ENCODE data around the gene MAG. TPM values are rescaled to one million over a fixed set of nuclear protein-coding genes. Genes with fewer than 3 reads are reported as not detected.

The MAG gene
- total RNA-seq, 1 experiment from 2014 or later, result 13.4 TPM

GRCh38 chr19:35308910-35309309, 16.9 kb downstream of the MAG start:
- H3K27ac ChIP-seq, result peak overlapping the region; percentile 97
- peaks cover 19% of the 10 kb centered on the region for H3K36me3 ChIP-seq (ENCODE audit: low read depth)
- H3K4me1 ChIP-seq (replicated peaks; ENCODE audit: insufficient read depth), result peaks cover 61% of the 10 kb centered on the region
- peak overlapping the region; percentile 99 for H3K4me2 ChIP-seq
- DNase-seq, result no peak
- peaks cover 36% of the 10 kb centered on the region for H3K79me2 ChIP-seq (ENCODE audit: low read depth)
- H2AFZ ChIP-seq, result 0 out of 2 replicates have a peak overlapping the region, but pooled peaks have one; percentile 41
- no peaks in the 10 kb centered on the region for H3K9me2 ChIP-seq (ENCODE audit: insufficient read depth)
- H4K20me1 ChIP-seq (ENCODE audit: insufficient read depth), result no peaks in the 10 kb centered on the region
- BruUV-seq (replicated peaks), result no TSS peak
- TF ChIP-seq, protein P1, sequence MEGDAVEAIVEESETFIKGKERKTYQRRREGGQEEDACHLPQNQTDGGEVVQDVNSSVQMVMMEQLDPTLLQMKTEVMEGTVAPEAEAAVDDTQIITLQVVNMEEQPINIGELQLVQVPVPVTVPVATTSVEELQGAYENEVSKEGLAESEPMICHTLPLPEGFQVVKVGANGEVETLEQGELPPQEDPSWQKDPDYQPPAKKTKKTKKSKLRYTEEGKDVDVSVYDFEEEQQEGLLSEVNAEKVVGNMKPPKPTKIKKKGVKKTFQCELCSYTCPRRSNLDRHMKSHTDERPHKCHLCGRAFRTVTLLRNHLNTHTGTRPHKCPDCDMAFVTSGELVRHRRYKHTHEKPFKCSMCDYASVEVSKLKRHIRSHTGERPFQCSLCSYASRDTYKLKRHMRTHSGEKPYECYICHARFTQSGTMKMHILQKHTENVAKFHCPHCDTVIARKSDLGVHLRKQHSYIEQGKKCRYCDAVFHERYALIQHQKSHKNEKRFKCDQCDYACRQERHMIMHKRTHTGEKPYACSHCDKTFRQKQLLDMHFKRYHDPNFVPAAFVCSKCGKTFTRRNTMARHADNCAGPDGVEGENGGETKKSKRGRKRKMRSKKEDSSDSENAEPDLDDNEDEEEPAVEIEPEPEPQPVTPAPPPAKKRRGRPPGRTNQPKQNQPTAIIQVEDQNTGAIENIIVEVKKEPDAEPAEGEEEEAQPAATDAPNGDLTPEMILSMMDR (conservative IDR thresholded peaks at IDR 0.05), result no peak
- TF ChIP-seq EZH2 (IDR thresholded peaks at IDR 0.05; ENCODE audit: low read depth), result no peak
- ChIA-PET CTCF (interaction anchor here (1.4 kb wide), 1 partner anchor 10 kb away, joined by 4 read pairs; no protein-coding TSS in a partner anchor), POLR2A (ENCODE audit: unreplicated experiment) (interaction anchor here (0.6 to 0.8 kb wide), 2 partner anchors 10 to 688 kb away, joined by 3 to 5 read pairs; no protein-coding TSS in a partner anchor)
- intact Hi-C loops (cut with micrococcal nuclease; ENCODE audit: unreplicated experiment), result loop anchor here (1.0 to 5.0 kb wide), 2 partner anchors 10 to 158 kb away; no protein-coding TSS in a partner anchor
- peaks cover 49% of the 10 kb centered on the region for H3F3A ChIP-seq (ENCODE audit: insufficient read depth, low read depth)
- no peaks in the 10 kb centered on the region for H3K27me3 ChIP-seq (ENCODE audit: insufficient read depth, low read depth)
- peak overlapping the region; percentile 86; the same call in 1 of the 2 replicates for H3K4me3 ChIP-seq
- no peaks in the 10 kb centered on the region for H3K9me3 ChIP-seq (ENCODE audit: insufficient read depth, low read depth)

- intact Hi-C loops (cut with micrococcal nuclease; ENCODE audit: unreplicated experiment), result loop anchor here (1.0 to 10.0 kb wide), 3 partner anchors 10 to 625 kb away; partner anchors contain the start of gene LRFN3
- Histone ChIP-seq H3K4me3 (peak overlapping the region; percentile 86), H3K27me3 (ENCODE audit: insufficient read depth, low read depth) (no peaks in the 10 kb centered on the region), H3K4me2 (peak overlapping the region; percentile 99), H3K79me2 (ENCODE audit: low read depth) (peaks cover 42% of the 10 kb centered on the region), H2AFZ (0 out of 2 replicates have a peak overlapping the region, but pooled peaks have one; percentile 41), H3K36me3 (ENCODE audit: low read depth) (peaks cover 25% of the 10 kb centered on the region), H3K27ac (peak overlapping the region; percentile 97), H3K9me2 (ENCODE audit: insufficient read depth) (no peaks in the 10 kb centered on the region), H3K4me1 (replicated peaks; ENCODE audit: insufficient read depth) (peaks cover 69% of the 10 kb centered on the region), H3F3A (ENCODE audit: insufficient read depth, low read depth) (peaks cover 56% of the 10 kb centered on the region), H3K9me3 (ENCODE audit: insufficient read depth, low read depth) (no peaks in the 10 kb centered on the region), H4K20me1 (ENCODE audit: insufficient read depth) (no peaks in the 10 kb centered on the region)
- peak; percentile 89 to 98 for DNase-seq
- CTCF ChIA-PET, result interaction anchor here (1.4 kb wide), 1 partner anchor 9 kb away, joined by 4 read pairs; no protein-coding TSS in a partner anchor
- TF ChIP-seq EZH2 (IDR thresholded peaks at IDR 0.05; ENCODE audit: low read depth), result no peak
- TF ChIP-seq, protein P1 (conservative IDR thresholded peaks at IDR 0.05), result no peak
- POLR2A ChIA-PET (ENCODE audit: unreplicated experiment), result interaction anchor here (0.6 to 0.8 kb wide), 3 partner anchors 10 to 687 kb away, joined by 3 to 5 read pairs (median 4); no protein-coding TSS in a partner anchor
- BruUV-seq (replicated peaks), result TSS peak; percentile 50
Observed at GRCh38 chr19:35309481-35310279, 17.7 kb downstream of the MAG start.

DNA sequence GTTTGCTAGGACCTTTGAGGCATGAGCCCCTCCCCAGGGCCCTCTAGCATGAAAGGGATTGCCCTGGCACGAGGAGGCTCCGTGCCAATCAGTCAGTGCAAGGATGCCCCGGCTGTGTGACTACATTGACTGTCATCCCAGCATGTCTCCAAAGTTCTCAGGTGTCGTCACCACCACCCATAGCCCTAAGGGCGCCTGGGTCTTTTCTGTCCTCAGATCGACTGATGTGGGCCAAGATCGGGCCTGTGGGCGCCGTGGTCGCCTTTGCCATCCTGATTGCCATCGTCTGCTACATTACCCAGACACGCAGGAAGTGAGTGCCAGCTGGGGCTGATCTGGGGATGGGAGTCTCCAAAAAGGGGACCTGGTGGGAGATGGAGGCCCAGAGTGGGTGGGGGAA, 18.4 kb downstream of the MAG start:
- Histone ChIP-seq H3K4me3 (peak overlapping the region; percentile 86), H2AFZ (no peak overlapping the region), H3F3A (ENCODE audit: insufficient read depth, low read depth) (peaks cover 62% of the 10 kb centered on the region), H3K36me3 (ENCODE audit: low read depth) (peaks cover 28% of the 10 kb centered on the region), H3K4me2 (peak overlapping the region; percentile 99), H4K20me1 (ENCODE audit: insufficient read depth) (no peaks in the 10 kb centered on the region), H3K4me1 (replicated peaks; ENCODE audit: insufficient read depth) (peaks cover 74% of the 10 kb centered on the region), H3K79me2 (ENCODE audit: low read depth) (peaks cover 46% of the 10 kb centered on the region), H3K9me3 (ENCODE audit: insufficient read depth, low read depth) (no peaks in the 10 kb centered on the region), H3K27me3 (ENCODE audit: insufficient read depth, low read depth) (no peaks in the 10 kb centered on the region), H3K27ac (peak overlapping the region; percentile 97), H3K9me2 (ENCODE audit: insufficient read depth) (no peaks in the 10 kb centered on the region)
- CTCF ChIA-PET, result no interaction called here
- intact Hi-C loops (cut with micrococcal nuclease; ENCODE audit: unreplicated experiment), result loop anchor here (10.0 kb wide), 1 partner anchor 624 kb away; the partner anchor contains the start of gene LRFN3
- BruUV-seq (replicated peaks), result no TSS peak
- DNase-seq, result peak; percentile 37 to 63
- POLR2A ChIA-PET (ENCODE audit: unreplicated experiment), result no interaction called here
- TF ChIP-seq, protein P1 (conservative IDR thresholded peaks at IDR 0.05), result no peak
- TF ChIP-seq EZH2 (IDR thresholded peaks at IDR 0.05; ENCODE audit: low read depth), result no peak

All from PC-9 (cell line).